Right lobe of liver (tissue), 4 donors: ENCODE data around the gene ZBTB18.

Experiments
- CTCF ChIP-seq, 4 donors: fragments of 200-600 bp in 3 of 4; fragments of 450-650 bp in 1 of 4; IDR thresholded peaks; one replicate each; pipeline versions ENCODE4 v1.5.1 to v1.8.0; 2016 to 2022; ENCODE audit warnings: antibody characterized with exemption in 4 of 4, mild to moderate bottlenecking in 2 of 4
- POLR2A ChIP-seq: fragments of 450-650 bp; IDR thresholded peaks from one replicate; pipeline ENCODE4 v1.6.1; 2017; ENCODE audit warnings: antibody characterized with exemption, mild to moderate bottlenecking
- donor health status: DM: no; HTN: no; CAD: no.
- donor health status: DM: no; HTN: no; CAD: no.
- donor health status: DM: no; HTN: yes; CAD: no.

GRCh38 chr1:244012202-244012601 is 38.9 kb upstream of the ZBTB18 start:
- TF ChIP-seq POLR2A (no peak), CTCF (IDR thresholded peaks at IDR 0.05) (no peak)
